ENCODE results near the gene TBC1D5. TPM values are rescaled to one million over a fixed set of nuclear protein-coding genes. Genes with fewer than 3 reads are reported as not detected.

The TBC1D5 gene
- polyA plus RNA-seq, 1 experiment, result 27.0 TPM

DNA sequence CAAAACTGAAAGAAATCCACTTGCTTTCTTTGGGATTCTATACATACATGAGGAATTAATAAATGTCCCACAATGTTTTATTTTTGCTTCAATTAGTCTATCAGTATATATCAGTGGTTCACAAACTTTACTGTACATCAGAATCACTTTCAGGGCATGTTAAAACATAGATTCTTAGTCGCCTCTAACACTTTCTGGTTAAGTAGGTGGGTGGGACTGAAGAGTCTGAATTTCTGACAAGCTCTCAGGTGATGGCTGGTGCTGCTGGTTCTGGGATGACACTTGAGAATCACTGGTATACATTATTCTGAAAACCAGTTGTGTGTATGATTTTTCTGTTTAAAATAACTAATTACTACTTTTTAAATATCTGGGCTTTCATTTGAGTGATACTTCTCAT lies 393.3 kb downstream of the TBC1D5 start:
- TF ChIP-seq, protein P1, sequence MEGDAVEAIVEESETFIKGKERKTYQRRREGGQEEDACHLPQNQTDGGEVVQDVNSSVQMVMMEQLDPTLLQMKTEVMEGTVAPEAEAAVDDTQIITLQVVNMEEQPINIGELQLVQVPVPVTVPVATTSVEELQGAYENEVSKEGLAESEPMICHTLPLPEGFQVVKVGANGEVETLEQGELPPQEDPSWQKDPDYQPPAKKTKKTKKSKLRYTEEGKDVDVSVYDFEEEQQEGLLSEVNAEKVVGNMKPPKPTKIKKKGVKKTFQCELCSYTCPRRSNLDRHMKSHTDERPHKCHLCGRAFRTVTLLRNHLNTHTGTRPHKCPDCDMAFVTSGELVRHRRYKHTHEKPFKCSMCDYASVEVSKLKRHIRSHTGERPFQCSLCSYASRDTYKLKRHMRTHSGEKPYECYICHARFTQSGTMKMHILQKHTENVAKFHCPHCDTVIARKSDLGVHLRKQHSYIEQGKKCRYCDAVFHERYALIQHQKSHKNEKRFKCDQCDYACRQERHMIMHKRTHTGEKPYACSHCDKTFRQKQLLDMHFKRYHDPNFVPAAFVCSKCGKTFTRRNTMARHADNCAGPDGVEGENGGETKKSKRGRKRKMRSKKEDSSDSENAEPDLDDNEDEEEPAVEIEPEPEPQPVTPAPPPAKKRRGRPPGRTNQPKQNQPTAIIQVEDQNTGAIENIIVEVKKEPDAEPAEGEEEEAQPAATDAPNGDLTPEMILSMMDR (IDR thresholded peaks at IDR 0.05; ENCODE audit: insufficient read depth, low read depth, low read length), result no peak
- no peak for DNase-seq (ENCODE audit: low read depth)
- H3K27me3 ChIP-seq (ENCODE audit: control insufficient read depth, insufficient read depth, low read length), result no peaks in the 10 kb centered on the region
- CTCF ChIA-PET, result no interaction called here
- no peaks in the 10 kb centered on the region for H3K36me3 ChIP-seq (ENCODE audit: control insufficient read depth, insufficient read depth, low read length)
- no peak overlapping the region for H3K4me3 ChIP-seq (ENCODE audit: low read depth, low read length)
- POLR2A ChIA-PET, result no interaction called here

DNA sequence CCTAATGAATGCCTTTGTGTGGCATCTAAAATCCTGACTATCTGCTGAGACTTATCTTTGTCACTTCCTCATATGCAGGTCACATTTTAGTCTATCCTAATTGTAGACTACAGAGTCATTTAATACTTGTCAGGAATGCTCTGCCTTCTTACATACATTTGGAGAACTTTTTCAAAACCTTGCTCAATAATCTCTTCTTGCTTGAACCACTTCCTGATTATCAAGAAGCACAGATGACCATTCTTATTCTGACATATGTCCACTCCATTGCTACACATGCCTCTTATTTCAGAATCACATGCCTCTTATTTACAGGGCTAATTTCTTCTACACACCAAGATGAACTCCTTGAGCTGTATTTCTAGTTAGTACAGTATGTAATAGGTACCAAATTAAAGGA lies 400.3 kb downstream of the TBC1D5 start:
- DNase-seq (ENCODE audit: low read depth), result no peak
- ChIA-PET POLR2A (no interaction called here), CTCF (no interaction called here)

DNA sequence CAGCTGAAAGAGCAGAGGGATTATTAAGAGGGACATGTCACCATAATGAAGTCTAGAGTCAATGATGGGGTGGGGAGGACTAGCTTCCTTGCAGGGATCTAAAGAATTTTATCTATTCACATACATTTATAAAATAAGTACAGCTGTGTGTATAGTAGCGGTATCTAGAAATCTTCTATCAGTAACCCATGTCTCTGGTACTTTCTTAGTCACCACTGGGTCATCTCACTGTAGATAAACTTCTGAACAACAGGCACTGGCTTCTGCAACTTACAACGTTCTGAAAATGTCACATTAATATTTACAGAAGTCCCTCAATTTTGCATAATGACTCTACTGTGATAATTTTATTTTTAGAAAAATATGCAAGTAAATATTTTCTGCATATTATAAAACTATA lies 401.7 kb downstream of the TBC1D5 start:
- no peaks in the 10 kb centered on the region for H3K27me3 ChIP-seq (ENCODE audit: control insufficient read depth, insufficient read depth, low read length)
- ChIA-PET CTCF (interaction anchor here (0.6 to 1.2 kb wide), 2 partner anchors 73 to 742 kb away, joined by 3 read pairs; no protein-coding TSS in a partner anchor), POLR2A (no interaction called here)
- H3K4me3 ChIP-seq (ENCODE audit: low read depth, low read length), result no peak overlapping the region
- TF ChIP-seq, protein P1 (IDR thresholded peaks at IDR 0.05; ENCODE audit: insufficient read depth, low read depth, low read length), result no peak
- no peak for DNase-seq (ENCODE audit: low read depth)
- H3K36me3 ChIP-seq (ENCODE audit: control insufficient read depth, insufficient read depth, low read length), result no peaks in the 10 kb centered on the region

More for the DNA sequence above, 400.3 kb downstream of the TBC1D5 start:
- no peak overlapping the region for H3K4me3 ChIP-seq (ENCODE audit: low read depth, low read length)
- H3K36me3 ChIP-seq (ENCODE audit: control insufficient read depth, insufficient read depth, low read length), result no peaks in the 10 kb centered on the region
- no peaks in the 10 kb centered on the region for H3K27me3 ChIP-seq (ENCODE audit: control insufficient read depth, insufficient read depth, low read length)
- TF ChIP-seq, protein P1 (IDR thresholded peaks at IDR 0.05; ENCODE audit: insufficient read depth, low read depth, low read length), result no peak

DNA sequence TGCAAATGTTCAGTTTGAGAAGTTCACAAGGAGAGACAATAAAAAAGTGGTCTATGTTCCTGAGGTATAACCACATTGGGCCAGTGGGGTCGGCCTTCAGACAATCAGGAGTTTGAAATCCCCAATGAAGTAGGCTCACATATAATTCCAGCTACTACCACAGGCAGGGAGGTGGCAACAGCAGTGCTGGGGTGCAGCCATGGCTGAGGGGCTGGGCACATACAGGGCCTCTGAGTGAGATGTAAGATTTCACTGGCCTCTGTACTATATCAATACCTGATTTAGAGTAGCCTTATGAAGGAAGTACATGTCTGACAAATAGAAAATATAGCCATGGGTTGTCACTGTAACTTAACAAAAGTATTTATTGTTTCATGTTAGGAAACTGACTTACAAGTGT lies 402.2 kb downstream of the TBC1D5 start:
- CTCF ChIA-PET, result interaction anchor here (0.6 to 1.2 kb wide), 2 partner anchors 73 to 741 kb away, joined by 3 read pairs; no protein-coding TSS in a partner anchor
- POLR2A ChIA-PET, result no interaction called here
- DNase-seq (ENCODE audit: low read depth), result no peak
- Histone ChIP-seq H3K36me3 (ENCODE audit: control insufficient read depth, insufficient read depth, low read length) (no peaks in the 10 kb centered on the region), H3K27me3 (ENCODE audit: control insufficient read depth, insufficient read depth, low read length) (no peaks in the 10 kb centered on the region), H3K4me3 (ENCODE audit: low read depth, low read length) (no peak overlapping the region)
- TF ChIP-seq, protein P1 (IDR thresholded peaks at IDR 0.05; ENCODE audit: insufficient read depth, low read depth, low read length), result no peak

DNA sequence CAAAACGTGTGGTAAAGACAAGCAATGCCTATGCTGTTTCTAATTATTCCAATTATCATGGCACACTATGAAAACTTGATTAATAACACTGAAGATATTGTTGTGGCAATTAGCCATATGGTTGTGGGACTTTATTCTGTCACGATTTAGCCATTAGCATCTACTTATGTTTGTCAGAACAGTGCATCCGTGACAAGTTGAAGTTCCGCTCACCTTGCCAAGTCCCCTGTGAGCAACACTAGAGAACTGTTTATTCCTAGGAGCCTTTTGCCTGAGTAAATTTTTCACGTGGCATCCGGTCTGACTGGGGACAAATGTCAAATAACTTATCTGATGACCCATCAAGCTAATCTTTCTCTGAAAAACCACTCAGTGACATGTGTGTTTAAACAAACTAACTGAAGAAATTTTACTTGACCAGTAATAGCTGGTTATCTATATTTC lies 403.3 kb downstream of the TBC1D5 start:
- TF ChIP-seq, protein P1 (IDR thresholded peaks at IDR 0.05; ENCODE audit: insufficient read depth, low read depth, low read length), result no peak
- Histone ChIP-seq H3K27me3 (ENCODE audit: control insufficient read depth, insufficient read depth, low read length) (no peaks in the 10 kb centered on the region), H3K4me3 (ENCODE audit: low read depth, low read length) (no peak overlapping the region), H3K36me3 (ENCODE audit: control insufficient read depth, insufficient read depth, low read length) (no peaks in the 10 kb centered on the region)
- ChIA-PET POLR2A (no interaction called here), CTCF (no interaction called here)
- no peak for DNase-seq (ENCODE audit: low read depth)
